ENCODE results near the gene ZNF487. TPM values are rescaled to one million over a fixed set of nuclear protein-coding genes. Genes with fewer than 3 reads are reported as not detected.

Gene ZNF487
- total and polyA plus RNA-seq, 2 of the 13 experiments (the other 11 are each of a cell fraction or from before 2014, with no cell fraction given), result 7.4 to 8.8 TPM

GRCh38 chr10:43436291-43437140 is at the start of gene ZNF487 (continued):
- TF ChIP-seq ZNF776 (CRISPR knock-in tag; IDR thresholded peaks at IDR 0.05) (peak; percentile 92), ETV6 (CRISPR knock-in tag; conservative IDR thresholded peaks at IDR 0.05) (peak; percentile 78), GTF2F1 (IDR thresholded peaks at IDR 0.05; ENCODE audit: low read length) (no peak), PHB2 (IDR thresholded peaks at IDR 0.05; ENCODE audit: partially characterized antibody) (no peak), HNRNPLL (IDR thresholded peaks at IDR 0.05; ENCODE audit: low read depth, low read length, poor library complexity, severe bottlenecking) (peak; percentile 94), ZFP82 (CRISPR knock-in tag; IDR thresholded peaks at IDR 0.05; ENCODE audit: borderline replicate concordance) (peak; percentile 93), ZNF616 (CRISPR knock-in tag; IDR thresholded peaks at IDR 0.05; ENCODE audit: low read depth) (no peak), RFX3 (CRISPR knock-in tag; IDR thresholded peaks at IDR 0.05) (peak; percentile 75), XBP1 (CRISPR knock-in tag; IDR thresholded peaks at IDR 0.05) (no peak), SMAD3 (CRISPR knock-in tag; IDR thresholded peaks at IDR 0.05) (peak; percentile 27; the same call in 1 of the 2 replicates), NCOA2 (CRISPR knock-in tag; IDR thresholded peaks at IDR 0.05) (peak; percentile 9), SYNCRIP (IDR thresholded peaks at IDR 0.05; ENCODE audit: insufficient read depth, low read depth, low read length) (no peak), ZNF205 (CRISPR knock-in tag; IDR thresholded peaks at IDR 0.05) (peak; percentile 82; the same call in 1 of the 2 replicates), CENPT (CRISPR knock-in tag; IDR thresholded peaks at IDR 0.05; ENCODE audit: low read depth) (no peak), SCMH1 (CRISPR knock-in tag; IDR thresholded peaks at IDR 0.05; ENCODE audit: borderline replicate concordance) (no peak)
- TF ChIP-seq, protein P1, sequence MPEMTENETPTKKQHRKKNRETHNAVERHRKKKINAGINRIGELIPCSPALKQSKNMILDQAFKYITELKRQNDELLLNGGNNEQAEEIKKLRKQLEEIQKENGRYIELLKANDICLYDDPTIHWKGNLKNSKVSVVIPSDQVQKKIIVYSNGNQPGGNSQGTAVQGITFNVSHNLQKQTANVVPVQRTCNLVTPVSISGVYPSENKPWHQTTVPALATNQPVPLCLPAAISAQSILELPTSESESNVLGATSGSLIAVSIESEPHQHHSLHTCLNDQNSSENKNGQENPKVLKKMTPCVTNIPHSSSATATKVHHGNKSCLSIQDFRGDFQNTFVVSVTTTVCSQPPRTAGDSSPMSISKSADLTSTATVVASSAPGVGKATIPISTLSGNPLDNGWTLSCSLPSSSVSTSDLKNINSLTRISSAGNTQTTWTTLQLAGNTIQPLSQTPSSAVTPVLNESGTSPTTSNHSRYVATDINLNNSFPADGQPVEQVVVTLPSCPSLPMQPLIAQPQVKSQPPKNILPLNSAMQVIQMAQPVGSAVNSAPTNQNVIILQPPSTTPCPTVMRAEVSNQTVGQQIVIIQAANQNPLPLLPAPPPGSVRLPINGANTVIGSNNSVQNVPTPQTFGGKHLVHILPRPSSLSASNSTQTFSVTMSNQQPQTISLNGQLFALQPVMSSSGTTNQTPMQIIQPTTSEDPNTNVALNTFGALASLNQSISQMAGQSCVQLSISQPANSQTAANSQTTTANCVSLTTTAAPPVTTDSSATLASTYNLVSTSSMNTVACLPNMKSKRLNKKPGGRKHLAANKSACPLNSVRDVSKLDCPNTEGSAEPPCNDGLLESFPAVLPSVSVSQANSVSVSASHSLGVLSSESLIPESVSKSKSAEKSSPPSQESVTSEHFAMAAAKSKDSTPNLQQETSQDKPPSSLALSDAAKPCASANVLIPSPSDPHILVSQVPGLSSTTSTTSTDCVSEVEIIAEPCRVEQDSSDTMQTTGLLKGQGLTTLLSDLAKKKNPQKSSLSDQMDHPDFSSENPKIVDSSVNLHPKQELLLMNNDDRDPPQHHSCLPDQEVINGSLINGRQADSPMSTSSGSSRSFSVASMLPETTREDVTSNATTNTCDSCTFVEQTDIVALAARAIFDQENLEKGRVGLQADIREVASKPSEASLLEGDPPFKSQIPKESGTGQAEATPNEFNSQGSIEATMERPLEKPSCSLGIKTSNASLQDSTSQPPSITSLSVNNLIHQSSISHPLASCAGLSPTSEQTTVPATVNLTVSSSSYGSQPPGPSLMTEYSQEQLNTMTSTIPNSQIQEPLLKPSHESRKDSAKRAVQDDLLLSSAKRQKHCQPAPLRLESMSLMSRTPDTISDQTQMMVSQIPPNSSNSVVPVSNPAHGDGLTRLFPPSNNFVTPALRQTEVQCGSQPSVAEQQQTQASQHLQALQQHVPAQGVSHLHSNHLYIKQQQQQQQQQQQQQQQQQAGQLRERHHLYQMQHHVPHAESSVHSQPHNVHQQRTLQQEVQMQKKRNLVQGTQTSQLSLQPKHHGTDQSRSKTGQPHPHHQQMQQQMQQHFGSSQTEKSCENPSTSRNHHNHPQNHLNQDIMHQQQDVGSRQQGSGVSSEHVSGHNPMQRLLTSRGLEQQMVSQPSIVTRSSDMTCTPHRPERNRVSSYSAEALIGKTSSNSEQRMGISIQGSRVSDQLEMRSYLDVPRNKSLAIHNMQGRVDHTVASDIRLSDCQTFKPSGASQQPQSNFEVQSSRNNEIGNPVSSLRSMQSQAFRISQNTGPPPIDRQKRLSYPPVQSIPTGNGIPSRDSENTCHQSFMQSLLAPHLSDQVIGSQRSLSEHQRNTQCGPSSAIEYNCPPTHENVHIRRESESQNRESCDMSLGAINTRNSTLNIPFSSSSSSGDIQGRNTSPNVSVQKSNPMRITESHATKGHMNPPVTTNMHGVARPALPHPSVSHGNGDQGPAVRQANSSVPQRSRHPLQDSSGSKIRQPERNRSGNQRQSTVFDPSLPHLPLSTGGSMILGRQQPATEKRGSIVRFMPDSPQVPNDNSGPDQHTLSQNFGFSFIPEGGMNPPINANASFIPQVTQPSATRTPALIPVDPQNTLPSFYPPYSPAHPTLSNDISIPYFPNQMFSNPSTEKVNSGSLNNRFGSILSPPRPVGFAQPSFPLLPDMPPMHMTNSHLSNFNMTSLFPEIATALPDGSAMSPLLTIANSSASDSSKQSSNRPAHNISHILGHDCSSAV (CRISPR knock-in tag; IDR thresholded peaks at IDR 0.05; ENCODE audit: borderline replicate concordance), result no peak
- TF ChIP-seq, protein P2, sequence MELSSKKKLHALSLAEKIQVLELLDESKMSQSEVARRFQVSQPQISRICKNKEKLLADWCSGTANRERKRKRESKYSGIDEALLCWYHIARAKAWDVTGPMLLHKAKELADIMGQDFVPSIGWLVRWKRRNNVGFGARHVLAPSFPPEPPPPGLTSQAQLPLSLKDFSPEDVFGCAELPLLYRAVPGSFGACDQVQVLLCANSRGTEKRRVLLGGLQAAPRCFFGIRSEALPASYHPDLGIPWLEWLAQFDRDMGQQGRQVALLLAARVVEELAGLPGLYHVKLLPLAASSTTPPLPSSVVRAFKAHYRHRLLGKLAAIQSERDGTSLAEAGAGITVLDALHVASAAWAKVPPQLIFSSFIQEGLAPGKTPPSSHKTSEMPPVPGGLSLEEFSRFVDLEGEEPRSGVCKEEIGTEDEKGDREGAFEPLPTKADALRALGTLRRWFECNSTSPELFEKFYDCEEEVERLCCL (CRISPR knock-in tag; IDR thresholded peaks at IDR 0.05; ENCODE audit: borderline replicate concordance), result no peak
- TF ChIP-seq, protein P3, sequence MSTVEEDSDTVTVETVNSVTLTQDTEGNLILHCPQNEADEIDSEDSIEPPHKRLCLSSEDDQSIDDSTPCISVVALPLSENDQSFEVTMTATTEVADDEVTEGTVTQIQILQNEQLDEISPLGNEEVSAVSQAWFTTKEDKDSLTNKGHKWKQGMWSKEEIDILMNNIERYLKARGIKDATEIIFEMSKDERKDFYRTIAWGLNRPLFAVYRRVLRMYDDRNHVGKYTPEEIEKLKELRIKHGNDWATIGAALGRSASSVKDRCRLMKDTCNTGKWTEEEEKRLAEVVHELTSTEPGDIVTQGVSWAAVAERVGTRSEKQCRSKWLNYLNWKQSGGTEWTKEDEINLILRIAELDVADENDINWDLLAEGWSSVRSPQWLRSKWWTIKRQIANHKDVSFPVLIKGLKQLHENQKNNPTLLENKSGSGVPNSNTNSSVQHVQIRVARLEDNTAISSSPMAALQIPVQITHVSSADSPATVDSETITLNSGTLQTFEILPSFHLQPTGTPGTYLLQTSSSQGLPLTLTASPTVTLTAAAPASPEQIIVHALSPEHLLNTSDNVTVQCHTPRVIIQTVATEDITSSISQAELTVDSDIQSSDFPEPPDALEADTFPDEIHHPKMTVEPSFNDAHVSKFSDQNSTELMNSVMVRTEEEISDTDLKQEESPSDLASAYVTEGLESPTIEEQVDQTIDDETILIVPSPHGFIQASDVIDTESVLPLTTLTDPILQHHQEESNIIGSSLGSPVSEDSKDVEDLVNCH (CRISPR knock-in tag; IDR thresholded peaks at IDR 0.05), result no peak

All from HepG2 (cell line).